NCI-H82 treated with DMSO at 0.1 percent for 48 hours (cell line): ENCODE data around the gene ARF6.
"Not testable (repeated sequence)": the region's sequence is repeated elsewhere in the genome, so short reads cannot be mapped to it uniquely, and the experiment has no call there.

Experiments used
- DNase-seq: peaks from one replicate; lab custom pipeline; 2025; ENCODE audit not compliant: unreplicated experiment; lab: John Stamatoyannopoulos, UW

ARF6 gene

GRCh38 chr14:49905989-49906388, 13.1 kb downstream of the ARF6 start:
- DNase-seq = no peak

DNA sequence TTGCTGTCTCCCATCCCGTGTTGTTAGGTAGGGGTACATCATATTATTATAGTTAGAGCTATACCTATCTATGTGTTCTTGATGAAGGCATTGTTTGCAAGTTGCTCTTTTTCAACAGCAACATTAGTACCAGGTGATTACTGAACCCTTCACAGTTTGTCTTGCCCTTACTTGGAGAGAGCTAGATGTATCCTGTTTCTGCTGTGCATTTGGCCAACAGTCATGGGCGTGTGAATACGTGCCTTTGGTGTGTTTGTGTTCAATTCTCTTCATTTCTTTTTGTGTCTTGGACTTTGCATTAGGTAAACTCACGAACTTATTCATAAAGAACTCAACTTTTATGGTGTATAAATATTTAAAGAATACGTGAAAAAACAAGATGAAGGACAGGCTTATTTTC, 14.3 kb downstream of the ARF6 start:
- no peak for DNase-seq

DNA sequence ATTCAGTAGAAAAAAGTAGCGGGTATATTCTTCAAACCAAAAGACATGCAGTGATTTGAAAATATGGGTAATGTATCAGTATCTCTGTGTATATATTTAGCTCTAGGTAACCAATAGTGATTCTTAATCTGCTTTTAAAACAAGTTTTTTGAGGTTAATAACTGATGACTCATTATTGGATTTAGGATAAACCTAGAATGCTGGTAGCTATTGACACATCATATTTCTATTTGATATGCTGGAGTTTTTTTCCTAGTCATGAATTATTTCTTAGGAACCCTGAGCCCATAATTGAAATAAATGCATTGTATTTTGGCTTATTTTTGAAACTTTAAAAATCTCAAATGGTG, 15.5 kb downstream of the ARF6 start:
- no peak for DNase-seq

GRCh38 chr14:49909016-49909415, 16.1 kb downstream of the ARF6 start:
- no peak for DNase-seq

DNA sequence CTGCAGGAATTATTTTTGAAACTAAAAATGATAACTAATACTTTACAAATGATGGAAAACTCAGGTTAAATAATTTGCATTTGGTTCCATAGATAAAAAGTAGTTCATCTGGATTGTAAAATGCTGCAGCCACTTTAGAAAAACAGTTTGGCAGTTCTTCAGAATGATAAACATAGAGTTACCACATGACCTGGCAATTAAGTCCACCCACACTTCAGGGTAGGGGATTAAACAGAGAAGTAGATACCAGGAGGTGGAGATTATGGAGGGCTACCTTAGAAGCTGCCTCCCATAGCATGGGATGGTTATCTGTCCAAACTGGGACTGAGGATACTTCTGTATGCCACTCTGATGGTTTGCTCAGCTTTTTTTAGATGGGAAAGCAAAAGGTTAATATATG, 22.2 kb downstream of the ARF6 start:
- no peak for DNase-seq

DNA sequence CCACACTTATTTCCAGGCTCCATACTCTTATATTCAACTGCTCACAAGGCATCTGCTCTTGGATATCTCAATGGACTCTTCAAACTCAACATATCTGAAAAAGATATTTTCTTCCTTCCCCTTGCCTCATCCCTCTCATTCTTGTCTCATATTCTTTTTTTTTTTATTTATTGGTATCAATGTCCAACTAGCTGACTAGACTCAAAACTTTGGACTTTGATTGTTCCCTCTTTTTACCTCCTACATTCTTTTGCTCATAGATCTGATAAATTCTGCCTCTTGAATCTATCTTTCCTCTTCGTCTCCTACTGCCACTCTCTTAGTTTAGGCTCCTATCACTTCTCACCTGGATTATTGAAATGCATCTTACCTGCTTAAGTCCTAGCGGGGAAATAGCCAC, 25.8 kb downstream of the ARF6 start:
- no peak for DNase-seq

GRCh38 chr14:49919825-49920659, 27.2 kb downstream of the ARF6 start:
- DNase-seq = no peak

- DNase-seq = no peak
Measured at GRCh38 chr14:49920935-49921334, 28.1 kb downstream of the ARF6 start.

- peak; percentile 12 for DNase-seq
Measured at GRCh38 chr14:49921401-49921800, 28.5 kb downstream of the ARF6 start.

- DNase-seq = no peak
Measured at GRCh38 chr14:49923442-49923841, 30.6 kb downstream of the ARF6 start.

- DNase-seq = no peak
Measured at GRCh38 chr14:49923881-49924280, 31.0 kb downstream of the ARF6 start.

GRCh38 chr14:49924852-49925251, 32.0 kb downstream of the ARF6 start:
- no peak for DNase-seq

DNA sequence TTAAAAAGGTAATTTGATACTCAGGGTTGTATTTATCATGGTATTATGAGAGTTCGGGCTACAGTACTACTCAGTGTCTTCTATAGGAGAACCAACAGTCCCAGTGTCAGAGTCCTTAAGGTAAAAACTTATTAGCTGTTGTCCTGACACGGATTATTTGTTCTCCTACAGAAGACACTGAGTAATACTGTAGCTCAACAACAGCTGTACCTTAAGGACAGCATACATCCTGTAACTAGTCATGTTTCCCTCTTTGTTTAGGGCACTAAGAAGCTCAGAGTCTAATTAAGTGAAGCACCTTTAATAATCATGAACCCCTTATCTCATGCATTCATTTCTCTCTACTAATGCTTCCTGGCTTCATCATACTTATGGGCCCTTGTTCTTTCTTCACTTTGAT, 33.9 kb downstream of the ARF6 start:
- no peak for DNase-seq

DNA sequence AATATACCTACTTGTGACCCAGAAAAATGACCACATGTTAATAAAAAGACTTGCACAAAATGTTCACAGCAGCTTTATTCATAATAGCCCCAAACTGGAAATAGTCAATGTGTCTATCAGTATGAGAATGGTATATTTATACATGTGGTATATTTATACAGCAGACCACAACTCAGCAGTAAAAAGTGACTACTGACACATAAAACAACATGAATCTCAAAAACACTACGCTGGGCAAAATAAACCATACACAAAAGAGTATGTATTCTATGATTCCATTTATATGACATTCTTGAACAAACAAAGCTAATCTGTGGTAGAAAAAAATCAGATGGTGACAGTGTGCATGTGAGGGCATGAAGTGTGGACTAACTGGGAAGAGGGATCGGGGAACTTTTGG, 35.1 kb downstream of the ARF6 start:
- no peak for DNase-seq

DNA sequence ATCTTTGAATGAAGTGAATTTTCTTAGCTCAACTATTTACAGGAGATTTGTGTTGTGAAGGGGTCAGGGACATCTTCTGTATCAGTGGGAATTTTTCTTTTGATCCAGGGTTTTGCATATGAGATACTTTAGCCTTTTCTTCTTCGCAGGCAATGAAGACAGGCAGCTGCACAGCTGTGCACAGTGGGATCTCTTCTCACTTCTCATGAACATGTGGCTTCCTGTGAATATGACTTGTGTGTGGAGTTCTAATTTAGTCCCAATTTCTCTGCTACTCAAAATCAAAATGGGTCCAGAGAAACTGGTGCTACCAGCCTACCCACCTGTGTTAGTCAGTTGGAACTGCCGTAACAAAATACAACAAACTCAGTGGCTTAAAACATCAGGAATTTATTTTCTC, 37.8 kb downstream of the ARF6 start:
- no peak for DNase-seq

GRCh38 chr14:49931523-49931922, 38.6 kb downstream of the ARF6 start:
- no peak for DNase-seq

GRCh38 chr14:49933128-49933527, 40.2 kb downstream of the ARF6 start:
- no peak for DNase-seq

GRCh38 chr14:49933704-49934103, 40.8 kb downstream of the ARF6 start:
- DNase-seq = no peak

- DNase-seq = no peak
Measured at GRCh38 chr14:49934646-49935045, 41.8 kb downstream of the ARF6 start.

DNA sequence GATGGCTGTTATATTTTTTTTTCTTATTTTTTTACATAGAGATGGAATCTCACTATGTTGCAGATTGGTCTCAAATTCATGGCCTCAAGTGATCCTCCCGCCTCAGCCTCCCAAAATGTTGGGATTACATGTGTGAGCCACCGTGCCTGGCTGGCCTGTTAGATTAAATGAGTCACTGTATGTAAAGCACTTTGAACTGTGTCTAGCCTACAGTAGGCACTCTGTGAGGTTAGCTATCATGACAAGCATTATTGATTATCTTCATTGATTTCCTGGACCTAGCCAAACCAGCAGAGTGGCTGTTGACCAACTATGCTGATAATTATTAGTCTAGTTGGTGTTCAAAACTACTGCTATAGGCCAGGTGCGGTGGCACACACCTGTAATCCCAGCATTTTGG, 42.6 kb downstream of the ARF6 start:
- no peak for DNase-seq

DNA sequence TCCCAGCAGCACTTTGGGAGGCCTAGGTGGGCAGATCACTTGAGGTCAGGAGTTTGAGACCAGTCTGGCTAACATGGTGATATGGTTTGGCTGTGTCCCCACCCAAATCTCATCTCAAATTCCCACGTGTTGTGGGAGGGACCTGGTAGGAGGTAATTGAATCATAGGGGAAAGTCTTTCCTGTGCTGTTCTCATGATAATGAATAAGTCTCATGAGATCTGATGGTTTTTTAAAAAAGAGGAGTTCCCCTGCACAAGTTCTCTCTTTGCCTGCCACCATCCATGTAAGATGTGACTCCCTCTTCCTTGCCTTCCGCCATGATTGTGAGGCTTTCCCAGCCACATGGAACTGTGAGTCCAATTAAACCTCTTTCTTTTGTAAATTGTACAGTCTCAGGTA, 43.4 kb downstream of the ARF6 start:
- not testable (repeated sequence) for DNase-seq

- DNase-seq = not testable (repeated sequence)
Measured at GRCh38 chr14:49936882-49937281, 44.0 kb downstream of the ARF6 start.

DNA sequence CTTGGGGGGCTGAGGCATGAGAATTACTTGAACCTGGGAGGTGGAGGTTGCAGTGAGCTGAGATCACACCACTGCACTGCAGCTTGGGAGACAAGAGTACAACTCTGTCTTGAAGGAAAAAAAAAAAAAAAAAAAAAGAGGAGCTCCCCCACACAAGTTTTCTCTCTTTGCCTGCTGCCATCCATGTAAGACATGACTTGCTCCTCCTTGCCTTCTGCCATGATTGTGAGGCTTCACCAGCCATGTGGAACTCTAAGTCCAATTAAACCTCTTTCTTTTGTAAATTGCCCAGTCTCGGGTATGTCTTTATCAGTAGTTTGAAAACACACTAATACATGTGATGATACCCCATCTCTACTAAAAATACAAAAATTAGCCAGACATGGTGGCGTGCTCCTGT, 46.3 kb downstream of the ARF6 start:
- DNase-seq = not testable (repeated sequence)
